NCI-H128 (cell line): ENCODE measurements around the gene FIGNL1.
"Not testable (repeated sequence)": the region's sequence is repeated elsewhere in the genome, so short reads cannot be mapped to it uniquely, and the experiment has no call there.

Source experiments
- DNase-seq: peaks from one replicate; lab custom pipeline; 2025; ENCODE audit not compliant: unreplicated experiment; lab: John Stamatoyannopoulos, UW

FIGNL1 gene

GRCh38 chr7:50471970-50472369 is 21.8 kb upstream of the FIGNL1 start:
- no peak for DNase-seq

DNA sequence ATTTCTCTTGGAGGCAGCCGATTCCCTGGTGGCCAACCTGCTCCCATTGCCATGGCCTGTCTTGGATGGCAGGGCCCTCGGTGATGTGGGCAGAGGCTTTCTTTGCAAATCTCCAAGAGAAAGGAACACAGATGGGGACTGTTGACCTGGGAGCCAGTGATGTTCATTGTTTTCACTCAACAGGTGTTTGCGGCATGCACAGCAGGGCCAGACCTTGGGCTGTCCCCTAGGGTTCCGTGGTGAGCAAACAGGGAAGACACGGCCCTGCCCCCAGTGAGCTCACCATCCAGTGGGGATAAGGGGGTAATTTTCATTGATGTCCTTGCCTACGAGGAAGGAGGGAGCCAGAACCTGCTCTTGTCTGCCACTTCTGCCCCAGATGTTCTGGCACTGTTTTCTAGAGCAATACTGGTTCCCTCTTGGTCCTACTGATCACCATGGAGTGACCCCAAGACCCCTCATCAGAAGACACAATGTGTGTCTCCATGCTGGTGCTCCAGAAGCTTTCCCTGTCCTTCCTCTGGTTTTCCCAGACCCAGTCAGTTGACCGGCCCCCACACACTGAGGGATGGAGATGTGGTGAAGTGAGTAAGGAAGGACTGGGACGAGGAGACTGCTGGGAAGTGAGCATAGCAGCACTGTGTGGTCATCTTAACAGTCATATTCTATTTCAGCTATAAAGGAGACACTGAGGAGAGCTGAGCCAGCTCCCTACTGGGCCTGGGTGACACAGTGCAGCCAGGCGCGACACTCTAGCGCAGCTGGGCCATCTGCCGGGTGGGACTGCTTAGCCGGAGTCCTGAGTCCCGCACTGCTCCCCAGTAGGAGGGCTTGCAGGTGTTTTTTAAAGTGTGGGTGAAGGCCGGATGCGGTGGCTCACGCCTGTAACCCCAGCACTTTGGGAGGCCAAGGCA is 20.4 kb upstream of the FIGNL1 start:
- DNase-seq: no peak

GRCh38 chr7:50469181-50469580 is 19.0 kb upstream of the FIGNL1 start:
- DNase-seq: no peak

DNA sequence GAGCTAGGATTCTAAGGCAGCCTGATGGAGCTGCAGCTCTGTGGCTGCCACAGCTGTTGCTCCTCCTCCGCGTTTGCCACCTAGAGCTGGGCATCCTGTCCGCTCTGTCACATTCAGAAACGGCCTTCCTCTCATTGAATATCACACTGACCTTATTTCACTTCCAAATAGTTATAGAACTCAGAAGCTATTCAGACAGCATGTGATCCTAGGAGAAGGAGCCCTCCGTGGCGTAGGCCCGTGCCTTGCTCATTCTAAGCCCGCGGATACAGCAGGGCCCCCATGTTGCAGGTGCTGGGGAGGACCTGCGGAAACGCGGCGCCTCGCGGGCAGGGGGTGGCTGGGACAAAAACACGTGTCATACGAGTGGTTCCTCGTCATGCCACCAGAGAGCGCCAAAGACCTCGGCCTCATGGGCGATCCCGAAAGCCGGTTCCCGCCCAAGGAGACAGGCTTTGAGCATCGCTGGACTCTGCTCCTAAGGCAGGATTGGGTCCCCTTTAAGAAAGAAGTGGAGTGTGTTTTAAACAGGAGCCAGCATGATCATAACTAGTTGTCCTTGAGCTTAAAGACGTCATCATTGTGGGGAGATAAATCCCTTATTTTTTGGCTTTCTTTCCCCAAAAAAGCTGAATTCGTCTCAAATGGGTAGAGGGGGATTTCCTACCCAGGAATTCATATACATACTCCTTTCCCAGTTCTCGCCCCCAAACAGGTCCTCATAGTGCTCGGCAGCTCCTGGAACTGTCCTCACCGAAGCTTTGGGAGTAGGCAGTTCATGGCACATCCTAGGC is 17.9 kb upstream of the FIGNL1 start:
- peak; percentile 60 for DNase-seq

DNA sequence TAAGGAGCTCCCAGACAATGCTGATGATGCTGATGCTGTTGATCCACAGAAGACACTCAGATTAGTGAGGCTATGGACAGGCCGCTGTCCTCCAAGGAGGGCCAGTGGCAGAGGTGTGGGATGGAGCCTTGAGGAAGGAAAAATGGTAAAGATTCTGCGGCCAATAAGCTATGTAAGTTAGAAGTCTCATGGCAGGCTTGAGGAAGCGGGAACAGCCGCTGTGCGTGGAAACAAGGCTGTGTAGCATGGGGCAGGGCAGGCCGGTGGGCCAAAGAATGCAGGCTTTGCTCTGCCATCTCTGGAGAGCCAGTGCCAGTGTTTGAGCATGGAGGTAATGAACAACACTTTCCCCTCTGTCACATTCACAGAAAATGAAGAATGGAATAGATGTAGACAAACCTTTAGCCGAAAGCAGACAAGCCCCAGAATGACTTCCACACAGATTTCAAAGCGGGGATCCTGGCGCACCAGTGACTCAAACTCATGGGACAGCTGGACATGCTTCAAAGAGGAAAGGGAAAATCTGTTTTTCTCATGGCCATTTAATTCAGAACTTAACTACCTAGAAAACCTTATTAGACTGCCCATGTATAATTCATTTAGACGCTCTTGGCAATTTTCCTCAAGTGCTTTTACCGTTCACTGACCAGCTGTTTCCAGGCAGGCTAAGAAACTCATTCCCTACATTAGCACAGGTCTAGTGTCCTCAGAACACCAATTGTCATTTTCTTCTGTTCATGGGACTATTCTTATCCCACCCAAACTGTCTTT is 16.9 kb upstream of the FIGNL1 start:
- DNase-seq: no peak

- DNase-seq: no peak
These were observed 12.9 kb upstream of the FIGNL1 start for GRCh38 chr7:50463035-50463434.

- no peak for DNase-seq
These were observed 12.2 kb upstream of the FIGNL1 start for GRCh38 chr7:50462361-50462760.

DNA sequence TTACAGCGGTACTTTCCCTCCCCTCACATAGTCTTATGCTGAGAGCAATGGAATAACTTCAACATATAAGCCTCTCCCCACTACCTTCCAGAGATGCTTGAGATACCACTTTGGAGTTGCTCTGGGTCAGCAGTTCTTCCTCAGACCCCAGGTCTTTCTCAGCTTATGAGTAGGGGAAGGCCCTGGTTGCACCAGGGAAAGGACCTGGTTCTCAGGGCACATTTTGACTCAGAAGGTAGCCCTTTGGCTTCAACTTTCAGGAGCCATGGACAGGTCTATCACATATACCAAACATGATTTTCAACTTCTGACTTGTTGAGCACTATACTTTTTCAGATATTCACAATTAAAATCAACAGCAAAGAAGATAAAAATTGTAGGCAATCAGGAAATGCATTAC is 11.5 kb upstream of the FIGNL1 start:
- DNase-seq: no peak

DNA sequence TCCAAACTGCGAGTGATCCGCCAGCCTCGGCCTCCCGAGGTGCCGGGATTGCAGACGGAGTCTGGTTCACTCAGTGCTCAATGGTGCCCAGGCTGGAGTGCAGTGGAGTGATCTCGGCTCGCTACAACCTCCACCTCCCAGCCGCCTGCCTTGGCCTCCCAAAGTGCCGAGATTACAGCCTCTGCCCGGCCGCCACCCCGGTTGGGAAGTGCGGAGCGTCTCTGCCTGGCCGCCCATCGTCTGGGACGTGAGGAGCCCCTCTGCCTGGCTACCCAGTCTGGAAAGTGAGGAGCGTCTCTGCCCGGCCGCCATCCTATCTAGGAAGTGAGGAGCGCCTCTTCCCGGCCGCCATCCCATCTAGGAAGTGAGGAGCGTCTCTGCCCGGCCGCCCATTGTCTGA is 9.0 kb upstream of the FIGNL1 start:
- DNase-seq: not testable (repeated sequence)

DNA sequence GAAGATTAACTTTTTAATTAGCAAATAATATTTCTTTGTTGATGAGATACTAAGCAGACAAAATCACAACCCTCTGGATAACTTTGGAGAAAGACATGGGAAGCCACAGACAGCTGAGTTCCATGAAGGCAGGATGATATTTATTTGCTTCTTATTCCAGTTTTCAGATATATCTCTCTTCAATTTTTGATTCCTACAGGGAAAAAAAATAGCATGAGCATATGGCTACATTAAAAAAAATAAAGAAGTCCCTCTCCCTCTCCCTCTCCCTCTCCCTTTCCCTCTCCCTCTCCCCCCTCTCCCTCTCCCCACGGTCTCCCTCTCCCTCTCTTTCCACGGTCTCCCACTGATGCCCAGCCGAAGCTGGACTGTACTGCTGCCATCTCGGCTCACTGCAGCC is 8.5 kb upstream of the FIGNL1 start:
- DNase-seq: not testable (repeated sequence)

- DNase-seq: no peak
These were observed 6.4 kb upstream of the FIGNL1 start for GRCh38 chr7:50456371-50457123.

GRCh38 chr7:50455658-50456057 is 5.5 kb upstream of the FIGNL1 start:
- DNase-seq: no peak

DNA sequence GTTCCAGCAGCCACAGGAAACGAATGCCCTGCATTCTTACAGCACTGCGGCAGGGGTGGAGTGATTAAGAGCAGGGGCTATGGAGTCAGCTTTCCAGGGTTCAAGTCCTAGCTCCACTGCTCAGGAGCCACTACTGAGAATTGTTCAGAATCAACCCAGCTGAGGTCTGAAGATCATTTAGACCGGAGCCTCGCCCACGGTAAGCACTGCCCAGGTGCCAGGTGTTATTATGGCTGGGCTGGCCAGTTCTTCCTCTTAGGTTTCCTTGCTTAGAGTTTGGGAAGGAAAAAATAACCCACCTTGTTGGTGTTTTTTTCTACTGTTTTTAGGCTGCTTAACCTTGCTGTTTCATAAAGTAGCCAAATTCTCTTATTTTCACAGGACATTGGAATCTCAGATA is 4.8 kb upstream of the FIGNL1 start:
- DNase-seq: no peak

DNA sequence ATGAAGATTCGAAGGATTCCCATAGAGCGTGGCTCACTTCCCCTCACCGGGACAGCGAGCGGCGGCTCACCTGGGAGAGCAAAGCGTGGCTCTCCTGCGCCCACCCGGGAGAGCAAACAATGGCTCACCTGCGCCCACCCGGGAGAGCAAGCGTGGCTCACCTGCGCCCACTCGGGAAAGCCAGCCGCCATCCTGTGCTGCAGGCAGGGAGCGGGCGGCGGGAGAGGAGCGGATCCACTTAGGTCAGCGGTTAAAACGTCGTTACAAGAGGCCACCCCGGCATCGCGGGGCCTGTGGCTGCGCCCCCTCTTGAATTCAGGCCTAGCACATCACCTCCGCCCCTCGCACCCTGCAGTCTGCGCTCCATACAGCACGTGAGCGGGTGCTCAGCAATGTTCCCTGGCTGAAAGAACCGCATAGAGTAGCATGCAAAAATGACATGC is 461 bp upstream of the FIGNL1 start:
- no peak for DNase-seq

DNA sequence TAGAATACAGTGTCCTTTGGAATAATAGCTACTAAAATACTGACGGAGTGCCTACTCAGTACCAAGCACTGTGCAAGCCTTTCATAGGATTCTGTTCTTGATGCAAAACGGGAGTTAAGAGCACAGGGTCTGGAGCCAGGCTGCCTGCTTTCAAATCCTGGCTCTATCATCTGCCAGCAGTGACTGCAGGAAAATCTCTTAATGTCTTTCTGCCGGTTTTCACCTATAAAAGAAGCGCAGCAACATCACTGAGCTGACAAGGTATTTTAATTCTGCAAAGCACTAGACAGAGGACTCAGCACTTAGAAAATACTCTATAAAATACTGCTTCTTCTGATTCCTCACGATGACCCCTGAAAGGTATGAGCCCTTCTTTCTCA is 659 bp downstream of the FIGNL1 start:
- DNase-seq: no peak

- no peak for DNase-seq
These were observed 1.3 kb downstream of the FIGNL1 start for GRCh38 chr7:50448823-50449222.

DNA sequence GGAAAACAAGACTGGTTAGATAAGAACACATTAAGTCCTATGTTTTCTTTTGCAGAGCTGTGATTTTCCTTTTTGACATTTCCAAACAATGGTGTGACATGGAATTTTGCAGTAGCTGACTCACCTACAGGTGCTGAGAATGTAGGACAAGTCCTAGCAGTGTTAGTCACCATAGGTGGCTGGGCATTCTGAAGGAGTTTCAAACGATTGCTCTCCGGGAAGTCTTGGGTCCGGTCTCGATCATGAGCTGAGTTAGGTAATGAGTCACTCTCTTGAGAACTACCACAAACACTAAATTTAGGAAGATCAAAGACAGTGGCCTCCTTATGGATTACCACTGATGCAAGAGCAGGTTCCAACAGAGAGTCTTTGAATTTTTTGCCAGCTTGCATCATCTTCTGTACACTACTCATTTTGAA is 3.6 kb downstream of the FIGNL1 start:
- DNase-seq: no peak

DNA sequence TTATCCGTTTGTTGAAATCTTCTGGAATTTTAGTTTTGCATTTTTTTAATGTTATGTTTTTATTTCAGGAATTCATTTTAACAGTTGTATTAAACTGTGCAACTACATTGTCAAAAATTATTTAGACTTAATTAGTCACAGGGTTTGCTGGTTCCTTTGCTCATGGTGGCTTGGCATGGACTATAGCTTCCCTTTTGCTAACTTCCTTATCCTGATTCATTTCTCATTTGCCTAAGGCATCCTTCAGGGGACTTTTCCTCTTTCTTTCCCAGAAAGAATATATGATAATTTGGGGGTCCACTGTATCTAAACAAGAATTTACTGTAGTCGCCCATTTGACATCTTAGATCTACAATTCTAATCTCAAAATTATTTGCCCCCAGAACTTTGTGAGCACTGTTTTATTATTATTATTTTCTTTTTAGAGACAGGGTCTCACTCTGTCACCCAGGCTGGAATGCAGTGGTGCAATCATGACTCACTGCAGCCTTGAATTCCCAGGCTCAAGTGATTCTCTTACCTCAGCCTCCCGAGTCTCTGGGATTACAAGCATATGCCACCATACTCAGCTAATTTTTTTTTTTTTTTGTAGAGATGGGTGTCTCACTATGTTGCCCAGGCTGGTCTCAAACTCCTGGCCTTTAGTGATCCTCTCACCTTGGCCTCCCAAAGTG is 13.9 kb downstream of the FIGNL1 start:
- no peak for DNase-seq

GRCh38 chr7:50431722-50432305 is 18.3 kb downstream of the FIGNL1 start:
- no peak for DNase-seq

- DNase-seq: no peak
These were observed 18.8 kb downstream of the FIGNL1 start for GRCh38 chr7:50431316-50431715.
